H1 (cell line): ENCODE measurements around the gene PLCB1. TPM values are rescaled to one million over a fixed set of nuclear protein-coding genes. Genes with fewer than 3 reads are reported as not detected.

Source experiments
- CTCF ChIA-PET: fragments of 300-600 bp; sonication (Branson Sonifier 250); formaldehyde crosslinking; loops from one replicate; lab custom pipeline; 2021; ENCODE audit not compliant: partially characterized antibody; lab: Charles Lee
- POLR2A ChIA-PET: fragments of 300-600 bp; sonication (Branson Sonifier 250); formaldehyde crosslinking; loops from one replicate; lab custom pipeline; 2021; ENCODE audit warnings: inconsistent platforms; ENCODE audit not compliant: partially characterized antibody; lab: Charles Lee
- DNase-seq, 2 experiments: peaks; one replicate each; pipeline versions ENCODE4 v3.0.0 to v3.0.0-alpha.2; 2010 to 2022; ENCODE audit warnings: low spot score in 2 of 2, low read depth in 1 of 2, mixed read lengths in 1 of 2
- FAIRE-seq: peaks from 2 replicates; lab custom pipeline; 2011; peaks lifted over from hg19 to GRCh38; lab: Jason Lieb, UNC
- H2AFZ ChIP-seq: 2 replicates; pipeline ENCODE4 v1.8.1; 2012; ENCODE audit warnings: low read length, inconsistent platforms
- H2AK5ac ChIP-seq: 2 replicates; pipeline ENCODE4 v1.6.1; 2013; ENCODE audit warnings: low read depth, low read length
- H2BK120ac ChIP-seq: replicated peaks from 2 replicates; pipeline ENCODE3; 2013; ENCODE audit warnings: low read depth, low read length, inconsistent platforms
- H2BK12ac ChIP-seq: 2 replicates; pipeline ENCODE4 v1.6.1; 2013; ENCODE audit warnings: low read depth, low read length
- H2BK15ac ChIP-seq: 2 replicates; pipeline ENCODE4 v1.6.1; 2013; ENCODE audit warnings: low read length
- H2BK20ac ChIP-seq: 2 replicates; pipeline ENCODE4 v1.6.1; 2013; ENCODE audit warnings: low read length
- H2BK5ac ChIP-seq: 2 replicates; pipeline ENCODE4 v1.6.1; 2013; ENCODE audit warnings: low read depth, low read length
- H3K14ac ChIP-seq: 2 replicates; pipeline ENCODE4 v1.6.1; 2013; ENCODE audit warnings: inconsistent platforms; ENCODE audit not compliant: insufficient read length
- H3K18ac ChIP-seq: 2 replicates; pipeline ENCODE4 v1.6.1; 2013; ENCODE audit warnings: low read length; ENCODE audit errors: extremely low read depth
- H3K23ac ChIP-seq: 2 replicates; pipeline ENCODE4 v1.6.1; 2013; ENCODE audit warnings: inconsistent platforms; ENCODE audit not compliant: insufficient read length
- H3K23me2 ChIP-seq: 2 replicates; pipeline ENCODE4 v1.6.1; 2013; ENCODE audit warnings: low read depth, low read length
- H3K27ac ChIP-seq: 2 replicates; pipeline ENCODE4 v1.6.1; 2011; ENCODE audit warnings: low read depth, low read length, inconsistent platforms
- H3K27me3 ChIP-seq, 4 experiments: replicated peaks in 1 of 4; 1 replicate in 1 of 4; 2 replicates in 3 of 4; pipeline versions ENCODE4 v1.6.1 to v1.8.1; 2011 to 2013; ENCODE audit warnings: low read length in 3 of 4, mild to moderate bottlenecking in 3 of 4, inconsistent platforms in 2 of 4, mixed read lengths in 2 of 4, moderate library complexity in 1 of 4; ENCODE audit not compliant: control insufficient read depth in 3 of 4, insufficient read depth in 3 of 4; ENCODE audit errors: extremely low read depth in 1 of 4
- H3K36me3 ChIP-seq, 4 experiments: 2 replicates each; pipeline versions ENCODE4 v1.6.1 to v1.8.1; 2011 to 2013; ENCODE audit warnings: mild to moderate bottlenecking in 4 of 4, low read length in 3 of 4, moderate library complexity in 2 of 4, control low read depth in 1 of 4, inconsistent platforms in 1 of 4; ENCODE audit not compliant: insufficient read depth in 4 of 4, control insufficient read depth in 2 of 4
- H3K4ac ChIP-seq: replicated peaks from 2 replicates; pipeline ENCODE3; 2013; ENCODE audit warnings: low read length, low read depth, mixed read lengths, inconsistent platforms; ENCODE audit not compliant: insufficient read length
- H3K4me1 ChIP-seq, 4 experiments: replicated peaks in 1 of 4; 1 replicate in 1 of 4; 2 replicates in 3 of 4; pipeline versions ENCODE4 v1.6.1 to v1.8.1; 2011 to 2013; ENCODE audit warnings: low read length in 3 of 4, inconsistent platforms in 2 of 4, mixed read lengths in 1 of 4; ENCODE audit not compliant: insufficient read depth in 4 of 4, control insufficient read depth in 3 of 4
- H3K4me2 ChIP-seq, 2 experiments: 2 replicates each; pipeline versions ENCODE4 v1.6.1 to v1.8.1; 2011 to 2013; ENCODE audit warnings: low read depth in 2 of 2, low read length in 2 of 2, control low read depth in 1 of 2, inconsistent platforms in 1 of 2, mild to moderate bottlenecking in 1 of 2; ENCODE audit not compliant: insufficient read depth in 1 of 2
- H3K4me3 ChIP-seq, 4 experiments: fragments of 200-600, 300-600 bp in 1 of 4; sonication (generic), shearing (Covaris generic), sonication (Bioruptor Twin) in 1 of 4; 2 replicates each; pipeline versions ENCODE4 v1.5.1 to v1.8.1; 2011 to 2016; ENCODE audit warnings: low read length in 4 of 4, low read depth in 3 of 4, control low read depth in 2 of 4, inconsistent platforms in 2 of 4, mild to moderate bottlenecking in 2 of 4, mixed read lengths in 1 of 4, moderate library complexity in 1 of 4; ENCODE audit not compliant: insufficient read depth in 2 of 4; ENCODE audit errors: extremely low read depth in 1 of 4
- H3K56ac ChIP-seq: replicated peaks from 2 replicates; pipeline ENCODE3; 2013; ENCODE audit warnings: low read depth, mild to moderate bottlenecking, mixed read lengths, low read length, inconsistent platforms; ENCODE audit not compliant: insufficient read length
- H3K79me1 ChIP-seq: 2 replicates; pipeline ENCODE4 v1.6.1; 2013; ENCODE audit warnings: low read depth, low read length, control low read depth
- H3K79me2 ChIP-seq, 2 experiments: 2 replicates each; pipeline versions ENCODE4 v1.6.1 to v1.8.1; 2012 to 2013; ENCODE audit warnings: low read length in 2 of 2, mild to moderate bottlenecking in 2 of 2, inconsistent platforms in 1 of 2; ENCODE audit not compliant: insufficient read depth in 2 of 2, control insufficient read depth in 1 of 2
- H3K9ac ChIP-seq, 4 experiments: replicated peaks in 1 of 4; 1 replicate in 1 of 4; 2 replicates in 3 of 4; pipeline versions ENCODE4 v1.6.1 to v1.8.1; 2011 to 2013; ENCODE audit warnings: low read depth in 3 of 4, low read length in 3 of 4, control low read depth in 2 of 4, mild to moderate bottlenecking in 2 of 4, moderate library complexity in 2 of 4, inconsistent platforms in 1 of 4; ENCODE audit errors: extremely low read depth in 1 of 4
- H3K9me3 ChIP-seq, 2 experiments: 2 replicates each; pipeline versions ENCODE4 v1.6.1 to v1.8.1; 2012 to 2013; ENCODE audit warnings: mild to moderate bottlenecking in 2 of 2, moderate library complexity in 2 of 2, control low read depth in 1 of 2, inconsistent platforms in 1 of 2, low read depth in 1 of 2, low read length in 1 of 2, mixed read lengths in 1 of 2; ENCODE audit not compliant: insufficient read depth in 2 of 2
- H4K20me1 ChIP-seq, 2 experiments: replicated peaks in 1 of 2; 2 replicates each; pipeline versions ENCODE3 to v1.8.1; 2011 to 2013; ENCODE audit warnings: inconsistent platforms in 2 of 2, low read length in 2 of 2, mild to moderate bottlenecking in 1 of 2; ENCODE audit not compliant: insufficient read depth in 2 of 2, control insufficient read depth in 1 of 2
- H4K5ac ChIP-seq: 2 replicates; pipeline ENCODE4 v1.6.1; 2013; ENCODE audit warnings: low read length, low read depth, mixed read lengths, inconsistent platforms; ENCODE audit not compliant: insufficient read length
- H4K8ac ChIP-seq: 2 replicates; pipeline ENCODE4 v1.8.0; 2013; ENCODE audit warnings: mild to moderate bottlenecking, moderate library complexity, low read length, inconsistent platforms; ENCODE audit not compliant: insufficient read depth; ENCODE audit errors: extremely low read depth
- H4K91ac ChIP-seq: replicated peaks from 2 replicates; pipeline ENCODE3; 2013; ENCODE audit warnings: low read length, mixed read lengths, inconsistent platforms; ENCODE audit not compliant: insufficient read length
- JUN ChIP-seq: IDR thresholded peaks from 2 replicates; pipeline ENCODE4 v1.6.1; 2011; ENCODE audit warnings: low read depth, mild to moderate bottlenecking, improper control_type of control experiment, low read length
- RXRA ChIP-seq: IDR thresholded peaks from 2 replicates; pipeline ENCODE4 v1.6.1; 2011; ENCODE audit warnings: low read depth, mild to moderate bottlenecking, low read length, moderate library complexity; ENCODE audit not compliant: insufficient read depth
- polyA plus RNA-seq, 7 experiments: library from polyadenylated mRNA; depleted of rRNA in 3 of 7; stranded (reverse) in 5 of 7; unstranded in 2 of 7; fragments of >200 nt in 5 of 7; fragments of 200-250 nt in 2 of 7; gene quantifications; 1 replicate in 5 of 7; 2 replicates in 1 of 7; 4 replicates in 1 of 7; pipeline versions ENCODE4 v1.2.1 to v1.2.3, GENCODE V29; 2011 to 2013; ENCODE audit warnings: missing spikeins in 2 of 7, mixed read lengths in 2 of 7
- total RNA-seq: library from RNA; stranded (reverse); fragmentation: NEBNext Ultra II Directional; extraction: Animal tissue kit (Norgen Biotek cat#: 25700); gene quantifications from 2 replicates; pipeline ENCODE4 v1.2.1, GENCODE V29; 2021

The PLCB1 gene
- total and polyA plus RNA-seq, 2 of the 8 experiments (the other 6 are each of a cell fraction or from before 2014, with no cell fraction given): 2.6 to 9.1 TPM

- DNase-seq: no peak
Observed at GRCh38 chr20:8855315-8855714, 723.2 kb downstream of the PLCB1 start.

More at GRCh38 chr20:8855315-8855714, 723.2 kb downstream of the PLCB1 start:
- H3K18ac ChIP-seq: no peak overlapping the region
- no peak overlapping the region for H3K4me2 ChIP-seq
- H3K36me3 ChIP-seq: no peaks in the 10 kb centered on the region
- H3K14ac ChIP-seq: no peak overlapping the region
- no peak overlapping the region for H2AK5ac ChIP-seq
- H3K23ac ChIP-seq: no peak overlapping the region
- TF ChIP-seq RXRA (no peak), JUN (no peak)
- TF ChIP-seq, all 59 proteins: peak for 0
- no peak overlapping the region for H4K8ac ChIP-seq
- POLR2A ChIA-PET: no interaction called here
- peaks cover 0 to 3% (median 0%) of the 10 kb centered on the region in 4 experiments; a peak in 2 of 7 replicates for H3K4me1 ChIP-seq
- no peak overlapping the region for H2BK15ac ChIP-seq
- no peak overlapping the region for H3K4me3 ChIP-seq
- H3K4ac ChIP-seq: no peak overlapping the region
- H3K27me3 ChIP-seq: no peaks in the 10 kb centered on the region
- no peaks in the 10 kb centered on the region for H3K23me2 ChIP-seq
- no peak overlapping the region for H4K5ac ChIP-seq
- no peak overlapping the region for H2BK120ac ChIP-seq
- H3K9ac ChIP-seq: no peak overlapping the region
- no peaks in the 10 kb centered on the region for H3K79me2 ChIP-seq
- H3K56ac ChIP-seq: no peak overlapping the region
- H2AFZ ChIP-seq: no peak overlapping the region
- H3K79me1 ChIP-seq: no peaks in the 10 kb centered on the region
- H4K91ac ChIP-seq: no peak overlapping the region
- no peak for FAIRE-seq
- no peak overlapping the region for H2BK12ac ChIP-seq
- peaks cover 0 to 2% of the 10 kb centered on the region in 2 experiments; a peak in 1 of 4 replicates for H3K9me3 ChIP-seq
- H2BK20ac ChIP-seq: no peak overlapping the region
- no peak overlapping the region for H2BK5ac ChIP-seq
- no peak overlapping the region for H3K27ac ChIP-seq
- CTCF ChIA-PET: interaction anchor here (0.7 to 1.4 kb wide), 2 partner anchors 19 to 322 kb away, joined by 3 to 4 read pairs; no protein-coding TSS in a partner anchor
- H4K20me1 ChIP-seq: no peaks in the 10 kb centered on the region
